ENCODE results near the gene FASLG.

Gene FASLG

GRCh38 chr1:172646653-172647052 lies 12.2 kb upstream of the FASLG start:
- DNase-seq (ENCODE audit: low spot score) = no peak
- TF ChIP-seq, protein P1, sequence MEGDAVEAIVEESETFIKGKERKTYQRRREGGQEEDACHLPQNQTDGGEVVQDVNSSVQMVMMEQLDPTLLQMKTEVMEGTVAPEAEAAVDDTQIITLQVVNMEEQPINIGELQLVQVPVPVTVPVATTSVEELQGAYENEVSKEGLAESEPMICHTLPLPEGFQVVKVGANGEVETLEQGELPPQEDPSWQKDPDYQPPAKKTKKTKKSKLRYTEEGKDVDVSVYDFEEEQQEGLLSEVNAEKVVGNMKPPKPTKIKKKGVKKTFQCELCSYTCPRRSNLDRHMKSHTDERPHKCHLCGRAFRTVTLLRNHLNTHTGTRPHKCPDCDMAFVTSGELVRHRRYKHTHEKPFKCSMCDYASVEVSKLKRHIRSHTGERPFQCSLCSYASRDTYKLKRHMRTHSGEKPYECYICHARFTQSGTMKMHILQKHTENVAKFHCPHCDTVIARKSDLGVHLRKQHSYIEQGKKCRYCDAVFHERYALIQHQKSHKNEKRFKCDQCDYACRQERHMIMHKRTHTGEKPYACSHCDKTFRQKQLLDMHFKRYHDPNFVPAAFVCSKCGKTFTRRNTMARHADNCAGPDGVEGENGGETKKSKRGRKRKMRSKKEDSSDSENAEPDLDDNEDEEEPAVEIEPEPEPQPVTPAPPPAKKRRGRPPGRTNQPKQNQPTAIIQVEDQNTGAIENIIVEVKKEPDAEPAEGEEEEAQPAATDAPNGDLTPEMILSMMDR (IDR thresholded peaks at IDR 0.05; ENCODE audit: extremely low read depth, missing control alignments) = no peak

GRCh38 chr1:172647110-172647564 lies 11.8 kb upstream of the FASLG start:
- TF ChIP-seq, protein P1 (IDR thresholded peaks at IDR 0.05; ENCODE audit: extremely low read depth, missing control alignments) = no peak
- DNase-seq (ENCODE audit: low spot score) = no peak

DNA sequence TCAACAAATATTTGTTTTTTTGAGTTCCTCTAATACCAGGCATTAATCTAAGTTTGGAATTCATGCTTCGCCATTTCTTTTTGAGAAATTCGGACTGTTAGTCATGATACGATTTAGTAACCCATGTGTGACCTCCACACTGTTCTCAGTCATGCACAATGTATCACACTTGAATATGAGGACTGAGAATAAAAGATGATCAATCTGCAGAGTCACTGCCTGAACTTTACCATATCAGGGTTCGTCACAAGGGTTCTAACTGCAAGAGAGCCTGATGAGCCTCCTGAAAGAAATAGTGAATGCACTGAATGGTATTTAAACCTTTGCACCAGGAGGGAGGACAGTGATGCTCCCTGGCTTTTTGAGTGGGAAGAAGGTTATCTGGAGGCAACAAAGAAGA lies 10.9 kb upstream of the FASLG start:
- TF ChIP-seq, protein P1 (IDR thresholded peaks at IDR 0.05; ENCODE audit: extremely low read depth, missing control alignments) = no peak
- DNase-seq (ENCODE audit: low spot score) = no peak

DNA sequence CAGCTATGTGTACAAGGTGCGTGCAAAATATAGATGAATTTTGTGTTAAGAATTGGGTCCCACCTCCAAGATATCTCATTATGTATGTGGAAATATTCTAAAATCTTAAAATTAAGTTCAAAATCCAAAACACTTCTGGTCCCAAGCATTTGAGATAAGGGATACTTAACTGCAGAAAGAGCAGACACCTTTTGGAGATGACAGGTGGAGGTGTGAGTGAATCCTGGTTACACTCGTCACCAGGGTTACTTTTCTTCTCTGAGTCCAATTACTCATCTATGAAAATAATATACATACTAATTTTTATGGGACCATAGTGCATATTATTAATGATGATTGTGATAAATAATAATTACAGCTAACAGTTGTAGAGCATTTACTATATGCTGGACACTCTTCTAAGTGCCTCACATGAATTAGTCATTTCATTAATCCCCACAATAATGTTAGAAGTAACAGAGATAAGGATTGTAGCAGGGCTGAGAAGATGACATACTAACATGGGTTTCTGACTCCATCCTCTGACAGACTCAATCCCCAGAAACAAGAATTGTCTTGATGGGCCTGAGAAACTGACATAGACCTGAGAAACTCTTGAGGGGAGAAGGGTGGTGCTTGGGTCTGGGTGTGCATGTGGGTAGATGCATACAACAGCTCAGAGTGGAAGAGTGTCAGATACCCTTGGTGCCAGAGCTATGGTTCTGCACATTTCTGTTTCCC lies 8.3 kb upstream of the FASLG start:
- DNase-seq (ENCODE audit: low spot score) = no peak
- TF ChIP-seq, protein P1 (IDR thresholded peaks at IDR 0.05; ENCODE audit: extremely low read depth, missing control alignments) = no peak

- TF ChIP-seq, protein P1 (IDR thresholded peaks at IDR 0.05; ENCODE audit: extremely low read depth, missing control alignments) = no peak
- DNase-seq (ENCODE audit: low spot score) = no peak
Measured at GRCh38 chr1:172653015-172653709, 5.7 kb upstream of the FASLG start.

DNA sequence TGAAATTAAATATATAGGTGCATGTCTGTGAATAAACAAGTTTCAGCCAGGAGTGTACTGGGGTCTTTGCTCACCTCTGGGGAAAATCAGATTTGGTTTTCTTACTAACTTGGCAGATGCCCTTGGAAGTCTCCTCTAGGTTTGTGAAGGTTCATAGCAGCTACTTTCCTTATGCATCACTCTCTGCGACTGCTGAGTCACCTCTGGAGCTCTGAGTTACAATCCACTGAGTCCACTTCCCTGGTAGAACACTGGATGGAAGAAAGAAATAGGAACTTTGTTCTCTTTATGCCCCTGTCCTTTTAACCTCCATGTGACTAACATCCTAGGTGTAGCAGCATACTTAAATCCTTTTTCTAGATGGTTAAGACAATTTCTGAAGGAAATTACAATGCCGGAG lies 4.4 kb upstream of the FASLG start:
- no peak for DNase-seq (ENCODE audit: low spot score)
- TF ChIP-seq, protein P1 (IDR thresholded peaks at IDR 0.05; ENCODE audit: extremely low read depth, missing control alignments) = no peak

DNA sequence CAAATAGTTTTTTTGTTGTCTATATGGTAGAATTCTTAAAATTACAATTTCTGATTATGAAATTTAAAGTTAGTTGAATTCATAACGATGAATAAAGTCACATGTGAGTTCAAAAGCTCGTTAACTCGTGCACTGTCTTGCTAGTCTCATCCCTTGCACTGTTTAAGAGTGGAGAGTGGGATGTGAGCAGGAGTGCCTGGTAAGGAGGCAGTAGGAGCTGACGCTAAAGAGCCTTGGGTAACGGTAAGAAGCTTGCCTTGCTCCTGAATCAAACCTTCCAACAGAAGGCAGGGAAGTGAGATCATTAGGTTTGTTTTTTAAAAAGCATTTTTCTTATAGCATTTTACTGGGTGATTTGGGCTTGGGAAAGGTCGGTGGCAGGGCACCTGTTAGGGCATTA lies 2.3 kb upstream of the FASLG start:
- TF ChIP-seq, protein P1 (IDR thresholded peaks at IDR 0.05; ENCODE audit: extremely low read depth, missing control alignments) = no peak
- DNase-seq (ENCODE audit: low spot score) = no peak

Data from GM20000 (cell line).